Brain pericyte (primary cell): Measurements from ENCODE around the gene BLTP3B.

Source experiments
- DNase-seq: peaks from one replicate; pipeline ENCODE4 v3.0.0-alpha.2; 2012; ENCODE audit warnings: low read depth, low spot score

Gene BLTP3B

GRCh38 chr12:100120355-100120754, 22.3 kb downstream of the BLTP3B start:
- DNase-seq: no peak

- no peak for DNase-seq
Observed at GRCh38 chr12:100115291-100115690, 27.4 kb downstream of the BLTP3B start.

- no peak for DNase-seq
Observed at GRCh38 chr12:100114574-100114973, 28.1 kb downstream of the BLTP3B start.

- no peak for DNase-seq
Observed at GRCh38 chr12:100110276-100110675, 32.4 kb downstream of the BLTP3B start.

GRCh38 chr12:100106861-100107260, 35.8 kb downstream of the BLTP3B start:
- DNase-seq: no peak

GRCh38 chr12:100105661-100106060, 37.0 kb downstream of the BLTP3B start:
- no peak for DNase-seq

- DNase-seq: no peak
Observed at GRCh38 chr12:100101000-100101399, 41.7 kb downstream of the BLTP3B start.
